Duodenal mucosa (tissue), 2 donors: ENCODE data around the gene SLC9A4.

Experiments used
- H3K27ac ChIP-seq: one replicate; pipeline ENCODE4 v1.7.0; 2013; ENCODE audit warnings: low read depth, low read length
- H3K27me3 ChIP-seq, 2 donors: one replicate each; pipeline ENCODE4 v1.7.0; 2013; ENCODE audit warnings: low read length in 2 of 2, control low read depth in 1 of 2; ENCODE audit not compliant: insufficient read depth in 2 of 2, control insufficient read depth in 1 of 2
- H3K36me3 ChIP-seq, 2 donors: one replicate each; pipeline ENCODE4 v1.7.0; 2013; ENCODE audit warnings: low read length in 2 of 2, control low read depth in 1 of 2; ENCODE audit not compliant: insufficient read depth in 2 of 2, control insufficient read depth in 1 of 2
- H3K4me1 ChIP-seq, 2 donors: one replicate each; pipeline ENCODE4 v1.7.0; 2013; ENCODE audit warnings: low read length in 2 of 2, control low read depth in 1 of 2; ENCODE audit not compliant: insufficient read depth in 2 of 2, control insufficient read depth in 1 of 2
- H3K4me3 ChIP-seq, 2 donors: one replicate each; pipeline ENCODE4 v1.7.0; 2013; ENCODE audit warnings: low read length in 2 of 2, low read depth in 1 of 2
- H3K9ac ChIP-seq, 2 donors: one replicate each; pipeline ENCODE4 v1.7.0; 2013; ENCODE audit warnings: low read length in 2 of 2, low read depth in 1 of 2
- H3K9me3 ChIP-seq, 2 donors: one replicate each; pipeline ENCODE4 v1.7.0; 2013; ENCODE audit warnings: low read length in 2 of 2, control low read depth in 1 of 2; ENCODE audit not compliant: control insufficient read depth in 1 of 2

SLC9A4 gene

GRCh38 chr2:102527086-102527485, 54.1 kb downstream of the SLC9A4 start:
- Histone ChIP-seq H3K27me3 (no peaks in the 10 kb centered on the region), H3K9ac (no peak overlapping the region), H3K36me3 (no peaks in the 10 kb centered on the region), H3K4me1 (peaks cover 0 to 5% of the 10 kb centered on the region in 2 donors), H3K4me3 (no peak overlapping the region), H3K9me3 (no peaks in the 10 kb centered on the region), H3K27ac (no peak overlapping the region)

- Histone ChIP-seq H3K4me1 (peaks cover 0 to 8% of the 10 kb centered on the region in 2 donors), H3K9ac (no peak overlapping the region), H3K9me3 (no peaks in the 10 kb centered on the region), H3K4me3 (no peak overlapping the region), H3K27ac (no peak overlapping the region), H3K27me3 (no peaks in the 10 kb centered on the region), H3K36me3 (no peaks in the 10 kb centered on the region)
These were observed 65.5 kb downstream of the SLC9A4 start for GRCh38 chr2:102538491-102538890.

- Histone ChIP-seq H3K4me1 (peaks cover 0 to 8% of the 10 kb centered on the region in 2 donors), H3K9me3 (no peaks in the 10 kb centered on the region), H3K36me3 (no peaks in the 10 kb centered on the region), H3K9ac (no peak overlapping the region), H3K4me3 (no peak overlapping the region), H3K27me3 (no peaks in the 10 kb centered on the region), H3K27ac (no peak overlapping the region)
These were observed 67.9 kb downstream of the SLC9A4 start for GRCh38 chr2:102540882-102541281.

GRCh38 chr2:102544182-102544581, 71.2 kb downstream of the SLC9A4 start:
- Histone ChIP-seq H3K4me1 (peaks cover 0 to 8% of the 10 kb centered on the region in 2 donors), H3K9me3 (peaks cover 7% of the 10 kb centered on the region in 2 donors), H3K27ac (no peak overlapping the region), H3K36me3 (no peaks in the 10 kb centered on the region), H3K27me3 (no peaks in the 10 kb centered on the region), H3K4me3 (no peak overlapping the region), H3K9ac (no peak overlapping the region)

- Histone ChIP-seq H3K9ac (no peak overlapping the region), H3K36me3 (no peaks in the 10 kb centered on the region), H3K4me1 (no peaks in the 10 kb centered on the region), H3K27me3 (no peaks in the 10 kb centered on the region), H3K27ac (no peak overlapping the region), H3K4me3 (no peak overlapping the region), H3K9me3 (peaks cover 10 to 11% of the 10 kb centered on the region in 2 donors)
These were observed 74.4 kb downstream of the SLC9A4 start for GRCh38 chr2:102547462-102547861.

- Histone ChIP-seq H3K9ac (no peak overlapping the region), H3K36me3 (no peaks in the 10 kb centered on the region), H3K27ac (no peak overlapping the region), H3K9me3 (peaks cover 10 to 11% of the 10 kb centered on the region in 2 donors), H3K4me3 (no peak overlapping the region), H3K4me1 (no peaks in the 10 kb centered on the region), H3K27me3 (no peaks in the 10 kb centered on the region)
These were observed 76.0 kb downstream of the SLC9A4 start for GRCh38 chr2:102549027-102549426.

GRCh38 chr2:102550151-102550550, 77.1 kb downstream of the SLC9A4 start:
- H3K9me3 ChIP-seq = peaks cover 10 to 11% of the 10 kb centered on the region in 2 donors
- H3K36me3 ChIP-seq = no peaks in the 10 kb centered on the region
- no peak overlapping the region for H3K27ac ChIP-seq
- H3K9ac ChIP-seq = no peak overlapping the region
- H3K4me3 ChIP-seq = no peak overlapping the region
- H3K4me1 ChIP-seq = no peaks in the 10 kb centered on the region
- no peaks in the 10 kb centered on the region for H3K27me3 ChIP-seq

GRCh38 chr2:102551329-102552096, 78.5 kb downstream of the SLC9A4 start:
- Histone ChIP-seq H3K27me3 (no peaks in the 10 kb centered on the region), H3K36me3 (no peaks in the 10 kb centered on the region), H3K9ac (no peak overlapping the region), H3K27ac (no peak overlapping the region), H3K4me3 (no peak overlapping the region), H3K4me1 (no peaks in the 10 kb centered on the region), H3K9me3 (peaks cover 10 to 11% of the 10 kb centered on the region in 2 donors)

- Histone ChIP-seq H3K27ac (no peak overlapping the region), H3K4me3 (no peak overlapping the region), H3K36me3 (no peaks in the 10 kb centered on the region), H3K4me1 (no peaks in the 10 kb centered on the region), H3K9ac (no peak overlapping the region), H3K9me3 (peaks cover 9 to 10% of the 10 kb centered on the region in 2 donors), H3K27me3 (no peaks in the 10 kb centered on the region)
These were observed 80.6 kb downstream of the SLC9A4 start for GRCh38 chr2:102553601-102554000.

- no peaks in the 10 kb centered on the region for H3K9me3 ChIP-seq
These were observed 85.4 kb downstream of the SLC9A4 start for GRCh38 chr2:102558463-102558862.

More at GRCh38 chr2:102558463-102558862, 85.4 kb downstream of the SLC9A4 start:
- Histone ChIP-seq H3K9ac (no peak overlapping the region), H3K36me3 (no peaks in the 10 kb centered on the region), H3K4me3 (no peak overlapping the region), H3K27ac (no peak overlapping the region), H3K27me3 (no peaks in the 10 kb centered on the region), H3K4me1 (no peaks in the 10 kb centered on the region)
